Stimulated activated CD8-positive, alpha-beta memory T cell treated with anti-CD3 and anti-CD28 coated beads, Interleukin-12 subunit alpha, Interleukin-12 subunit beta, amount 100 ng/mL, for 1 hour (primary cell): ENCODE measurements around the gene IMPDH2.
A peak's percentile ranks its signal among the peaks of the same experiment; 100 is the strongest.

Experiments used
- DNase-seq: peaks from one replicate; pipeline ENCODE4 v3.0.0-alpha.2; 2020; ENCODE audit warnings: low read depth

Gene IMPDH2

GRCh38 chr3:49028673-49029562 lies at the start of gene IMPDH2:
Gene IMPDH2 (minus strand): TSS chr3:49029398. CDS start chr3:49029350, 48 bp downstream.
- peak; percentile 90 for DNase-seq

GRCh38 chr3:49076646-49077045 lies 47.4 kb upstream of the IMPDH2 start:
- no peak for DNase-seq

- DNase-seq = no peak
Observed at GRCh38 chr3:49076116-49076515, 46.9 kb upstream of the IMPDH2 start.

GRCh38 chr3:49058011-49058410 lies 28.8 kb upstream of the IMPDH2 start:
- no peak for DNase-seq

GRCh38 chr3:49057268-49057667 lies 28.1 kb upstream of the IMPDH2 start:
- no peak for DNase-seq

GRCh38 chr3:49054344-49054862 lies 25.2 kb upstream of the IMPDH2 start:
- no peak for DNase-seq

GRCh38 chr3:49053543-49053942 lies 24.3 kb upstream of the IMPDH2 start:
- no peak for DNase-seq

- DNase-seq = no peak
Observed at GRCh38 chr3:49035281-49035680, 6.1 kb upstream of the IMPDH2 start.

- no peak for DNase-seq
Observed at GRCh38 chr3:49034650-49035049, 5.5 kb upstream of the IMPDH2 start.

GRCh38 chr3:49032646-49033304 lies 3.6 kb upstream of the IMPDH2 start:
- DNase-seq = no peak

- no peak for DNase-seq
Observed at GRCh38 chr3:49030321-49030720, 1.1 kb upstream of the IMPDH2 start.

GRCh38 chr3:49029563-49029884 lies 326 bp upstream of the IMPDH2 start:
- DNase-seq = no peak

- DNase-seq = no peak
Observed at GRCh38 chr3:49028298-49028672, 913 bp downstream of the IMPDH2 start.

- DNase-seq = no peak
Observed at GRCh38 chr3:49027634-49028033, 1.6 kb downstream of the IMPDH2 start.

- DNase-seq = no peak
Observed at GRCh38 chr3:49026536-49026935, 2.7 kb downstream of the IMPDH2 start.

- DNase-seq = no peak
Observed at GRCh38 chr3:49025793-49026520, 3.2 kb downstream of the IMPDH2 start.

- no peak for DNase-seq
Observed at GRCh38 chr3:49025005-49025792, 4.0 kb downstream of the IMPDH2 start.

GRCh38 chr3:49024449-49024848 lies 4.7 kb downstream of the IMPDH2 start:
- no peak for DNase-seq

GRCh38 chr3:49023775-49024174 lies 5.4 kb downstream of the IMPDH2 start:
- DNase-seq = no peak

- no peak for DNase-seq
Observed at GRCh38 chr3:49022688-49023171, 6.5 kb downstream of the IMPDH2 start.

GRCh38 chr3:49021813-49022687 lies 7.1 kb downstream of the IMPDH2 start, which contains the start of gene NDUFAF3:
Gene NDUFAF3 (plus strand): TSS chr3:49022121. CDS start chr3:49022145, 24 bp downstream.
- peak; percentile 79 for DNase-seq
